Measurements from ENCODE around the gene ENTPD6.

DNA sequence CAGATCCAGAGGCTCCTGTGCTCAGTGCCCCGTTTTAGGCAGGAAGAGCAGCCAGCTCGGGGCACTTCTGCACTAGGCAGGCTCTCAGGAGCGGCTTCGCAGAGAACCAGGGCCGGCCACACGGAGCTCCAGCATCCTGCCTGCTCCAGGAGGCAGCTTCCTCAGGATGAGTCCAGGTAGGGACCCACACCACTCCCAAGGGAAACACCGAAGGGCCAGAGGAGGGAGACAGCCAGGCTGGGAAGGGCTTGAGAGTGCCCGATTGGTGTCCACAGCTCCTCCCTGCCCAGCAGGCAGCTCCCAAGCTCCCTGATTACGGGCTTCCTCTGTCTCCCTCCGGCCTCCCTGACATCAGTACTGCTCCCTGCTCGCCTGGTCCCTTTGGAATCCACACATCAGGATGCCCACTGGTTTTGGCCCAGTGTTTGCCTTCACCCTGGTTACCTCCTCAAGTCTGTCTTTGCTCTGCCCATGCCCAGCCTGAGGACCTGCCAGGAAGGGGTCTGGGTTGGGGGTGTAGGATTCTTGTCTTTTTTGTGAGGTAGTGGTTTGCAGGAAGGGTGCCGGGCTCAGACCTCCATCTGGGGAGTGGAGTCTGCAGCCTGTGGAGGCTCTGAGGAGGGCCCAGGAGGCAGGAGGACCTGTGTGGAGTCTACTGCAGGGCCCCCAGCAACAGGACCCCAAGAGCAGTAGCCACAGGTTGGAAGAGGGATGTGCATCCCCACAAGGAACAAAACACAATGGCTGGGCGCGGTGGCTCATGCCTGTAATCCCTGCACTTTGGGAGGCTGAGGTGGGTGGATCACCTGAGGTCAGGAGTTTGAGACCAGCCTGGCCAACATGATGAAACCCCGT lies 41.2 kb downstream of the ENTPD6 start:
- no peak for TF ChIP-seq POLR2AphosphoS5 (IDR thresholded peaks at IDR 0.05)
- TF ChIP-seq, protein P1, sequence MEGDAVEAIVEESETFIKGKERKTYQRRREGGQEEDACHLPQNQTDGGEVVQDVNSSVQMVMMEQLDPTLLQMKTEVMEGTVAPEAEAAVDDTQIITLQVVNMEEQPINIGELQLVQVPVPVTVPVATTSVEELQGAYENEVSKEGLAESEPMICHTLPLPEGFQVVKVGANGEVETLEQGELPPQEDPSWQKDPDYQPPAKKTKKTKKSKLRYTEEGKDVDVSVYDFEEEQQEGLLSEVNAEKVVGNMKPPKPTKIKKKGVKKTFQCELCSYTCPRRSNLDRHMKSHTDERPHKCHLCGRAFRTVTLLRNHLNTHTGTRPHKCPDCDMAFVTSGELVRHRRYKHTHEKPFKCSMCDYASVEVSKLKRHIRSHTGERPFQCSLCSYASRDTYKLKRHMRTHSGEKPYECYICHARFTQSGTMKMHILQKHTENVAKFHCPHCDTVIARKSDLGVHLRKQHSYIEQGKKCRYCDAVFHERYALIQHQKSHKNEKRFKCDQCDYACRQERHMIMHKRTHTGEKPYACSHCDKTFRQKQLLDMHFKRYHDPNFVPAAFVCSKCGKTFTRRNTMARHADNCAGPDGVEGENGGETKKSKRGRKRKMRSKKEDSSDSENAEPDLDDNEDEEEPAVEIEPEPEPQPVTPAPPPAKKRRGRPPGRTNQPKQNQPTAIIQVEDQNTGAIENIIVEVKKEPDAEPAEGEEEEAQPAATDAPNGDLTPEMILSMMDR (IDR thresholded peaks at IDR 0.05), result no peak

Data from prostate gland (tissue), 2 donors.